Lower leg skin (tissue), 3 donors: ENCODE results near the gene RALGDS.
"Not testable (repeated sequence)": the region's sequence is repeated elsewhere in the genome, so short reads cannot be mapped to it uniquely, and the experiment has no call there.

Experiments used
- POLR2A ChIP-seq, 2 donors: fragments of 450-650 bp; IDR thresholded peaks; one replicate each; pipeline ENCODE4 v1.6.1; 2016 to 2017; ENCODE audit warnings: antibody characterized with exemption in 2 of 2, mild to moderate bottlenecking in 1 of 2, moderate library complexity in 1 of 2
- TF ChIP-seq, protein P1 (sequence below), 3 donors: fragments of 450-650 bp; IDR thresholded peaks; one replicate each; pipeline ENCODE4 v1.5.1; 2016; ENCODE audit warnings: antibody characterized with exemption in 3 of 3, mild to moderate bottlenecking in 3 of 3, moderate library complexity in 2 of 3

DNA sequence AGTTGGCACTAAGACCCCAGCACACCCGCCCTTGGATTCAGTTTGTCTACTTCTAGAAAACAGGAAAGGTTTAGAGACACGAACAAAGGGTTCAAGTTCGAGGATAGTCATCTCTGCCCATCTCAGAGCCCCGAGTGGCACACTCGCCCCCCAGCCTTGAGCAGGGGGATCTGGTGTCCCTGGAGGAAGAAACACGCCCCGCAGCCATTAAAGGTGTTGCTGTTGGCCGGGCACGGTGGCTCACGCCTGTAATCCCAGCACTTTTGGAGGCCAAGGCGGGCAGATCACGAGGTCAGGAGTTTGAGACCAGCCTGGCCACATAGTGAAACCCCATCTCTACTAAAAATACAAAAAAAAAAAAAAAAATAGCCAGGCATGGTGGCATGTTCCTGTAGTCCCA lies 48.6 kb upstream of the RALGDS start:
- TF ChIP-seq, protein P1, sequence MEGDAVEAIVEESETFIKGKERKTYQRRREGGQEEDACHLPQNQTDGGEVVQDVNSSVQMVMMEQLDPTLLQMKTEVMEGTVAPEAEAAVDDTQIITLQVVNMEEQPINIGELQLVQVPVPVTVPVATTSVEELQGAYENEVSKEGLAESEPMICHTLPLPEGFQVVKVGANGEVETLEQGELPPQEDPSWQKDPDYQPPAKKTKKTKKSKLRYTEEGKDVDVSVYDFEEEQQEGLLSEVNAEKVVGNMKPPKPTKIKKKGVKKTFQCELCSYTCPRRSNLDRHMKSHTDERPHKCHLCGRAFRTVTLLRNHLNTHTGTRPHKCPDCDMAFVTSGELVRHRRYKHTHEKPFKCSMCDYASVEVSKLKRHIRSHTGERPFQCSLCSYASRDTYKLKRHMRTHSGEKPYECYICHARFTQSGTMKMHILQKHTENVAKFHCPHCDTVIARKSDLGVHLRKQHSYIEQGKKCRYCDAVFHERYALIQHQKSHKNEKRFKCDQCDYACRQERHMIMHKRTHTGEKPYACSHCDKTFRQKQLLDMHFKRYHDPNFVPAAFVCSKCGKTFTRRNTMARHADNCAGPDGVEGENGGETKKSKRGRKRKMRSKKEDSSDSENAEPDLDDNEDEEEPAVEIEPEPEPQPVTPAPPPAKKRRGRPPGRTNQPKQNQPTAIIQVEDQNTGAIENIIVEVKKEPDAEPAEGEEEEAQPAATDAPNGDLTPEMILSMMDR (IDR thresholded peaks at IDR 0.05): not testable (repeated sequence)
- TF ChIP-seq POLR2A (IDR thresholded peaks at IDR 0.05): not testable (repeated sequence)
